Camera-type eye (tissue), 1 donor: ENCODE measurements around the gene AGO3. TPM values are rescaled to one million over a fixed set of nuclear protein-coding genes. Genes with fewer than 3 reads are reported as not detected.

Experiments
- total RNA-seq: library from RNA; depleted of rRNA; stranded (reverse); fragments of >200 nt; gene quantifications from one replicate; pipeline ENCODE4 v1.2.3, GENCODE V29; 2014

AGO3 gene
- total RNA-seq: 33.5 TPM

DNA sequence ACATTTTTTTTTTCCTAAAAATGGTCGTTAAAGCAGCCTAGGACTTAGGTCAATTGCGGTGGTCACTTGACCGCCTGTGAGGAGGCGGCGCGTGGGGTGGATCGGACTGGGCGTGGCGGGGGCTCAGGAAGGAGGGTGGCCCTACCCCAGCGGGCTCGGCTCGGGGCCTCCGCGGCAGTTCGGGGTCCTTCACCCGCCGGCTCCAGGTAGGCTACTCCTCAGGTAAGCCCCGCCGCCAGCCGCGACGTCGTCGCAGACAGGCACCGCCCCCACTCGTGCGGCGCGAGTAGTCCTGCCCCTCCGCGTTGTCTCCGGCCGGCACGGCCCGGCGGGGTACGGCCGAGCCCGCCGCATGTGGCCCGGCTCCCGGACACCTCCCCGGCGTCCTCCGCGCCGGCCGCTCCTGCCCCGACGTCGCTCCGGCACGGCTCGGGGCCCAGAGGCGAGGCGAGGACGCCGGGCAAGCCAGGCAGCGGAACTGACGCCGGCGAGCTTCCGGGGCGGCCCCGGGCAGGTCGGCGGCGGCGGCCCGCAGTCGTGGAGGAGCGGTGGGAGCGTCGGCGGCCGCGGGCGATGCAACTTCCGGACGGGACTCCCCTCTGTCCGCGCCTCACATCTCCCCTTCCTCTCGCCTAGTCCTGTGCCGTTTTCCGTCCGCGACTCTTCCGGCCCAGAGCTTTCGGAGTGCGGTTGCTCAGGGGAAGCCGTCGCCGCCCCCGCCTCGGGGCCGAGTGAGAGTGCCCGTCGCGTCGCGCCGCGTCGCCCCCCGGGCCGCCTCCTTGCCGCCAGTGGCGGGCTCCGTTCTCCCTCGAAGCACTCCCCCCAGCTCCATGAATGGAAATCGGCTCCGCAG, at the start of gene AGO3:
TSS of gene AGO3 (plus strand) at position 513 of the 853 bp plus-strand sequence. CDS start at position 835, 322 bp downstream.

DNA sequence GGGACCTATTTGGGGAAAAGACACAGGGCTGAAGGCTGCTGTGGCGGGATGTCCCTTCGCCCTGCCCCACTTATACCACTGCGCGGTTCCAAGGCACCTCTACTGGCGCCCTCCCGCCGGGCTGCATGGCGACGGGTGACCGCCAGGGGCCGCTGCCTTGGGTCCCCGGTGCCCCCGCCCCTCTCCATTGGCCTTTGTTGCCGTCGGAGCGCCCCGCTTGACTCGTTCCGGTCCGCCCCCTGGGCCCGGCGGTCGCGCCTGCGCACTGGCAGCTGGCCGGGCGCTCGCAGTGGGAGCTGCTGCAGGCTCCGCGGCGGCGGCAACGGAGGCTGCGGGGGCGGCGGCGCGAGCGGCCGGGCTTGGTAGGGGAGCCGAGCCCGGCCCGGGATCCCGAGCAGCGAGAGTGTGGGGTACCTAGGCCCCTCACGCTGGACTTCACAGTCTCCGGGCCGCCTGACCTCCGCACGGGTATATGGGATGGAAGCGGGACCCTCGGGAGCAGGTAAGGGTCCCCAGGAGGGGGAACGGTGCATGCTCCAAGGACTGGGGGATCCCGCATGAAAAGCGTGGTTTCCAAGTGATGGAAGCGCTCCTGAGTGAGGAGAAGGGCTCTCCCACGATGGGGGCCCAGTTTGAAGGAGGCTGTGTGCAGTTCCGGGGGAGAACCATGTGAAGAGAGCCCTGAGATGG, 47.8 kb upstream of the AGO3 start, which contains the start of gene AGO1:
TSS of gene AGO1 (plus strand) at position 265 of the 690 bp plus-strand sequence. CDS start at position 478, 213 bp downstream.

DNA sequence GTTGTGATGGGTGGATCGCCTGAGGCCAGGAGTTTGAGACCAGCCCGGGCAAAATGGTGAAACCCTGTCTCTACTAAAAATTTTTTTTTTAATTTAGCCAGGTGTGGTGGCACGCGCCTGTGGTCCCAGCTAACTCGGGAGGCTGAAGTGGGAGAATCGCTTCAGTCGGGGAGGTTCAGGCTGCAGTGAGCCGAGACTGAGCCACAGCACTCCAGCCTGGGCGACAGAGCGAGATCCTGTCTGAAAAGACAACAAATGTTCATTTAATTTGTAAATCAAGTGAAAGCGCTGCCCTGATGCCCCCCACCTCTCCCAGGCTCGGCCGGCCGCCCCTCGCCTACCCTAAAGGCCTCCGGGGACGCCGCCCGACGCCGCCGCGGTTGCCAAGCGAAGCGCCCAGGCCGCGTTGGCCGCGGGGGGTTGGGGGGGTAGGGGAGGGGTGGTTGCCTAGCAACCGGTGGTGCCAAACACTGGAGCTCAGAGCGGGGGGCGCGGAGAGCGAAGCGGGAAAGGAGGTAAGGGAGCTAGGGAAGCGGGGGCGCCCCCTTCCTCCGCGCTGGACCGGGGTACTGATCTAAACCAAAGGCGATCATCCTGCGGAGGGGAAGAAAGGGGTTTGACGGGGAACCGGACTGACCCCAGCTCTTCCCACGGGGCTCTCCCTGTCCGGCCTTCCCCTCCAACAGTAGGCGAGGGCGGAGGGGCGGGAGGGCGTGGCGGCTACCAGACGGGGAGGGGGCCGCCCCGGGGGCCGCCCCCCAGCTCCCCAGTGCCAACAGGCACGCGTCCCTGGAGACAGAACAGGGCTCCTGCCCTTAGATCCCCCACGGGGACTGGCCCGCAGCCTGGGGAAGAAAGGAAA, 153.0 kb downstream of the AGO3 start, which contains the start of gene TEKT2:
TSS of gene TEKT2 (plus strand) at position 460 of the 862 bp plus-strand sequence. CDS start 828 bp downstream, outside the sequence.

DNA sequence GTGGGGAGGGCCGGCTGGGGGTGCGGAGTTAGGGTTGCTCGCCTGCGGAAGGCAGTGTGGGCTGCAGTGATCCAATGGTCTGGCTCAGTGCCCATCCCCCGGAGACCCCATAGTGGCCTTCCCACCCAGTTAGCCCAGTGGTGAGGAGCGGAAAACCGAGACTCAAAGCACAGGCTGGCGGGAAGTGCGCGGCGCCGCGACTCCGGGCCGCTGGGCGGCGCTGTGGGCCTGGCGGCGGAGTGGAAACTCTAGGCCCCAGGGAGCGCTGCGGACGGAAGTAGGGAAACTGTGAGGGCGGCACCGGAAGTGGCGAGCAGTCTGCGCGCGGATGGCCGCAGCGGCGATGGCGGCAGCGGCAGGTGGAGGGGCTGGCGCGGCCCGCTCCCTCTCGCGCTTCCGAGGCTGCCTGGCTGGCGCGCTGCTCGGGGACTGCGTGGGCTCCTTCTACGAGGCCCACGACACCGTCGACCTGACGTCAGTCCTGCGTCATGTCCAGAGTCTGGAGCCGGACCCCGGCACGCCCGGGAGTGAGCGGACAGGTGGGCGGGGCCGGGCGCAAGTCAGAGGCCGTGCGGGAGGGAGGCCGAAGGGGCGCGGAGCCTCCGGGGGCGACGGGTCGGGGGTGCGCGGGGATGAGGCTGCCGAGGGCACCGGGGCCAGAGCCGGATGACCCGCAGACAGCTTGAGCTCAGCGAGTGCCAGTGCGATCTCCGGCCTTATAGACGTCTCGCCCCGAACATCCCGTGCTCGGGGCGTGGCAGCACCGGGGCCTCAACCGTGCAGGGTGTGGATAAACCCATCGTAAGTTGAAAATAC, 157.9 kb downstream of the AGO3 start, which contains the start of gene ADPRS:
TSS of gene ADPRS (plus strand) at position 316 of the 816 bp plus-strand sequence. CDS start at position 329, 13 bp downstream.

Other genes starting within 250 kb of the AGO3 start
- 21.8 TPM for gene C1orf216, start 212.2 kb upstream of the AGO3 start, total RNA-seq
- gene CLSPN, start 161.1 kb upstream of the AGO3 start, total RNA-seq: 8.5 TPM
- 45.1 TPM for gene AGO4, start 123.1 kb upstream of the AGO3 start, total RNA-seq
- 34.0 TPM for gene AGO1, start 47.9 kb upstream of the AGO3 start, total RNA-seq
- gene TEKT2, start 153.0 kb downstream of the AGO3 start, total RNA-seq: 4.1 TPM
- gene ADPRS, start 157.8 kb downstream of the AGO3 start, total RNA-seq: 38.3 TPM
- 65.4 TPM for gene COL8A2, start 194.1 kb downstream of the AGO3 start, total RNA-seq
- gene TRAPPC3, start 218.4 kb downstream of the AGO3 start, total RNA-seq: 51.9 TPM
- gene MAP7D1, start 225.1 kb downstream of the AGO3 start, total RNA-seq: 74.7 TPM